Globus pallidus (tissue), 1 donor: ENCODE data around the gene PEAR1.
"Not testable (repeated sequence)": the region's sequence is repeated elsewhere in the genome, so short reads cannot be mapped to it uniquely, and the experiment has no call there.

Source experiments
- DNase-seq: peaks from one replicate; pipeline ENCODE4 v3.0.0-alpha.2; 2015; ENCODE audit warnings: low spot score

Gene PEAR1

DNA sequence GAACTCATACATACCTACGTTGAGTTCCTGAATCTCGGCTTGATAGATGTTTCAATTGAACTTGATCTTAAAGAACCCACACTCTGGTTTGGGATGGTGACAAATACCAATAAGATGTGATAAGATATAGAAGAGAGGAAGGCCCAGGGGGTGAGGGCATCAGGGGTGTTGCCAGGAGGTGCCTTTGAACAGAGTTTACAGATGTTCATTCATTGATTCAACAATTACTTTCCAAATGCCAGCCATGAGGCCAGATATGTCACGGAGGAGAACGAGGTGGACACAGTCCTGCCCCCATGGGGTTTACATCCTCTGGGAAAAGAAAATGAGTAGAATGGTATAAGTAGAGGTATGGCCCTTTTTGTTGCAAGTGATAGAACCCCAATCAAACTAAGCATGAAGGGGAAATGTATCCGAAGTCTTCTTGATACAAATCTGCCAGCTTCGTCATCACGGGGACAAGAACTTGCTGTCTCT lies 27.6 kb downstream of the PEAR1 start:
- no peak for DNase-seq

DNA sequence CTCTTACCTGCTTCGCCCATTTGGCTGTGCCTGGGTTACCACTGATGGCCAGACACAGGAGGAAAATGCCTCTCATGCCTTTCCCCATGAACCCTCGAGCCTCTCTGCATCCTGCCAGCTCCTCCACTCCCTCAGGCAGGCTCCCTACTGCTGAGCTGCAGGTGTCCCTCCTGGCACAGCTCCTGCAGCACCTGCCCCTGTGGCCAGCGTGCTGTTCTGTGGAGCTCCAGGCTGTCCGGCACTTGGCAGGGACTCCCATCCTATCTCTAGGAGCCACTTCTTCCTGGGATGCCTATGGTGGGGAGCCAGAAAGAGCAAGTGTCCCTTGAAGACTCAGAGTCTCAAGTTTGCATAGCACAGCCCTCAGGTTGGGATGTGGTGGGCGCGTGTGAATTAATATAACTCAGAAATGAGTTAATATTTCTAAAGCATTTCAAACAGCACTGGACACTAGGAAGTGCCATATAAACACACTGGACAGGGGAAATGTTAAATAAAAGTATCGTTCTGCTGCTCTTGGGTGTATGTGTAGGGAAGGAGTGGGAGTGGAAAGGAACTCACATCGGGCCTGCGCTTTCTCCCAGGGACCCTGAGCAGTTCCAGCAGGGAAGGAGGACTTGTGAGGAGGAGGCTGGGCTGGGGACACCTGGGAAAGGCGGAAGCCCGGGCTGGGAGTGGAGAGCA lies 29.6 kb downstream of the PEAR1 start:
- no peak for DNase-seq

DNA sequence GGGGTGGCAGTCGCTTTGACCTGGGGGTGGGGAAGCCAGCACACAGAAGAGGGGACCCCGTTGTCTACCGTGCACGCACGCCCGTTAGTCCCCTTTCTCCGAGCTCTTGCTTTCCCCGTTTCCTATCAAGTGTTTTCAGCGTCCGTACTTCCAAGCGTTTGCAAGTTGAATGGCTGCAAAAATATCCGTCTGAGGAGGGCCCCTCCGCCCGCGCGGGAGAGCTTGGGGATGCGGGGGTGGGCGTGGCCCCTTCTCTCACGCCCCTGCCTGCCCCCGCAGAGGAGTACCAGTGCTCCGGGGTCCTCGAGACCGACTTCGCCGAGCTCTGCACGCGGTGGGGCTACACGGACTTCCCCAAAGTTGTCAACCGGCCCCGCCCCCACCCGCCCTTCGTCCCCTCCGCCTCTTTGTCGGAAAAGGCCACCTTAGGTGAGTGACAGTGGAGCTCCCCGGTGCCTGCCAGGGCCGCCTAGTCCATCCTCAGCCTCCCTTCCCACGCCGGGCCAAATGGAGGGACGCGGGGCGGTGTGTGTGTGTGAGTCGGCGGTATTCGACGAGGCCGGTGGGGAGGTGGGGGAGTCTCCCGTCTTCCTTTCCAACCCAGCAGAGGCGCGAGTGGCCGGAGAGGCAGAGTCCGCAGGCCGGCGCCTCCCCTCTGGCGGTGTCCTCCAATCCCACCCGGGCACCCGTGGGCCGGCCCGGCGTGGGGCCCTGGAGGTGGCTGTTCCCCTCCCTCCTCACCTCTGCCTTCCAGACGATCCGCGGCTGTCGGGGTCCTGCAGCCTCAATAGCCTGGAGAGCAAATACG lies 30.4 kb downstream of the PEAR1 start:
- no peak for DNase-seq

DNA sequence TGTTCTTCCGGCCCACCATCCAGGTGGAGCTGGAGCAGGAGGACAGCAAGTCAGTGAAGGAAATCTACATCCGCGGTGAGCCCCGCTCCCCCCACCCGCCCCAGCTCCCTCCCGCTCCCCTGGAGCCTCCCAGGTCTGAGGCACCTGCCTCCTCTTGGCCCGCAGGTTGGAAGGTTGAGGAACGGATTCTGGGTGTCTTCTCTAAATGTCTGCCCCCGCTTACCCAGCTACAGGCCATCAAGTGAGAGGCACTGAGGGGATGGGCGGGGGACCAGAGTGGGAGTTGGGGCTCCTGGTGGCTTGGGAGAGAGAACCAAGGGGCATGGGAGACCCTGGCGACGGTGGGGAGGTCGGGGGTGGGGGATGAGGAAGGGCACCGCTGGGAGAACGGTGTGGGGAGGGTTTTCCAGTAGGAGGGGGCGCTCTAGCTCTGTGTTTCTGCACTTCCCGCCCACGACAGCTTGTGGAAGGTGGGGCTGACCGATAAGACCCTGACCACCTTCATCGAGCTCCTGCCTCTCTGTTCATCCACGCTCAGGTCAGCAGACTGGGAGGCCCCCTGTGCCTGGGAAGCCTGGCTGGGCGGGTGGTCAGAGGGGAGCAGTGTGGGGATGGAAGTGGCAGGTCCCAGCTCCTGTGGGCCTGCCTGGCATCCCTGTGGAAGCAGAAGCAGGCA lies 31.1 kb downstream of the PEAR1 start:
- no peak for DNase-seq

DNA sequence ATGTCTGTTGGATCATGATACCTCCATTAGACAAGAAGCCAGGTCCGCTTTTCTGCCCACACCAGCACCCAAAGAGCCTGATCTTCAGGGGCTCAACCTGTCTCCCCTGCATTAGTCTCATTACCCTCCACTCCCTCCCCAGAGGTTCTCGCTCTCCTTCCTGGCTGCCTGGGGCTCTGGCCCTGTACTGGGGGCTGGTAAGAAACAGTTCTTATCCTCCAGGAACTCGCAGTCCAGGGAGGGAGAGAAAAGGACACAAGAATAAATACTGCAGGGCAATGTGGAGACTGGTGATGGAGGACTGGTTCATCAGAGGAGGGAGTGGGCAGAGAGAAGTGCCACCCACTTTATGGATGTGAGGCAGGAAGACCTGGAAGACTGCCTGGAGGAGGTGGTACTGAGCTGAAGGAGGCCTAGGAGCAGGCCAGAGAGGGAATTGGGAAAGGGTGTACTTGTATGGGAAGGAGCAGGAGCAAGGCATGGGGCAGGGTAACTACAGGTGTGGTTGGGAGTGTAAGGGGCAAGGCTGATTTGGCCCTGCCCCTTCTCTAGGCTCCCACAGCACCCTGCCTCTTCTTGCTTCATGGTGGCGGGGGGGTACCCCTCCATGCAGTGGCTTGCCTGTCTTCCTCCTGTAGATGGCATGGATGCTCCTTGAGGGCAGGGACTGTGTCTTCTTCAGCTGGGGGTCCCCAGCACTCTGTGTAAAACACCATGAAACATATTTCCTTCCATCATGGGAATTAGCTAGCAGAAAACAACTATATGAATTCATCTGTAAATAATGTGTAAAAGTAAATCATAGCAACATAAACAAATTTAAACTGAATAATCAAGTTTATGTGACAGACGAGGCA lies 31.9 kb downstream of the PEAR1 start:
- DNase-seq: no peak

DNA sequence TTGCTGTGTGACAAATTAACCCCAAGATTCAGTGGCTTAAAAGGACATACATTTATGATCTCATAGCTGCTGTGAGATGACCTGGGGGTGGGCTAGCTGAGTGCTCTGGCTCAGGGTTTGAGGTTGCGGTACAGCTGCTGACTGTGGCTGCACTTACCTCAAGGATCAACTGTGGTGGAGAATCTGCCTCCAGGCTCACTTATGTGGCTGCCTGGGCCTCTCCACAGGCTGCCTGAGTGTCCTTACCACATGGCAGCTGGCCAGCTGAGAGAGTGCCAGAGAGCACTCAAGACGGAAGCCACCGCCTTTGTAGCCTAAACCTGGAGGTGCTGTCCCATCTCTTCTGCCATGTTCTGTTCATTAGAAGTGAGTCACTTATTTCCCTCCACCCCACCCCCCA lies 32.7 kb downstream of the PEAR1 start:
- DNase-seq: no peak

DNA sequence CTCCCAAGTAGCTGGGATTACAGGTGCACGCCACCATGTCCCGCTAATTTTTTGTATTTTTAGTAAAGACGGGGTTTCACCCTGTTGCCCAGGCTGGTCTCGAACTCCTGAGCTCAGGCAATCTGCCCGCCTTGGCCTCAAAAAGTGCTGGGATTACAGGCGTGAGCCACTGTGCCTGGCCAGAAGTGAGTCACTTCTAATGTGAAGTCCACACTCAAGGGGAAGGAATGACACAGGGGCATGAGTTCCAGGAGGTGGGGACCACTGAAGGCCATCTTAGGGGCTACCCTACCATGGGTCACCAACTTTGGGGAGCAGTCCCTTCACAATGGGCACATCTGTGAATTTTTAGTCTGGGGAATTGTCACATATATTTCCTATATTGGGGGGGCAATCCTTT lies 33.2 kb downstream of the PEAR1 start:
- DNase-seq: not testable (repeated sequence)

DNA sequence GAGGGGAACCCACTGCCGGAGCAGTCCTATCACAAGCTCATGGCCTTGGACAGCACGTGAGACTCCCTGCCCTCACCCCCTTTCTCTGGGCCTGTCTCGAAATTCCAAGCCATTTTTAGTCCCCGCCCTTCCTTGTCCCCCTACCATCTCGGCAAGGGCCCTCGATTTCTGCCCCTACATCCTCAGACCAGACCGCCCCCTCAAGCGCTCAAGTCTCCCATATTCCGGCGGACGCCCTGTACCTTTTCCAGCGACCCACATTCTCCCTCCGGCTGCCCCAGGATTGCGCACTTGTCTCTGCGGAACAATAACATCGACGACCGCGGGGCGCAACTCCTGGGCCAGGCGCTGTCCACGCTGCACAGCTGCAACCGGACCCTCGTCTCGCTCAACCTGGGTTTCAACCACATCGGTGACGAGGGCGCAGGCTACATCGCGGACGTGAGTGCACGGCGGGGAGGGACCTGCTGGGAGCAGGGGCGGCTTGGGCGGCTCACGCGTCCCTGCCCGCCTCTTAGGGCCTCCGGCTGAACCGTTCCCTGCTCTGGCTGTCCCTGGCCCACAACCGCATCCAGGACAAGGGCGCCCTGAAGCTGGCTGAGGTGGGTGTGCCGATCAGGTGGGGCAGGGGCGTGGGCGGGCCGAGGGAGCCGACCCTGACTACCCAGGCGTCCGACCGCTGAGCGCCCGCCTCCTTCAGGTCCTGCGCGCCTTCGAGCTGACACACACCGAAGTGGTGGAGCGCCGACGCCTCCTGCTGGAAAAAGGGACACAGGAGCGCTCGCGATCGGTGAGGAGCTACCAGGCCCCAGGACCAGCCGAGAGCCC lies 33.9 kb downstream of the PEAR1 start:
- DNase-seq: no peak

DNA sequence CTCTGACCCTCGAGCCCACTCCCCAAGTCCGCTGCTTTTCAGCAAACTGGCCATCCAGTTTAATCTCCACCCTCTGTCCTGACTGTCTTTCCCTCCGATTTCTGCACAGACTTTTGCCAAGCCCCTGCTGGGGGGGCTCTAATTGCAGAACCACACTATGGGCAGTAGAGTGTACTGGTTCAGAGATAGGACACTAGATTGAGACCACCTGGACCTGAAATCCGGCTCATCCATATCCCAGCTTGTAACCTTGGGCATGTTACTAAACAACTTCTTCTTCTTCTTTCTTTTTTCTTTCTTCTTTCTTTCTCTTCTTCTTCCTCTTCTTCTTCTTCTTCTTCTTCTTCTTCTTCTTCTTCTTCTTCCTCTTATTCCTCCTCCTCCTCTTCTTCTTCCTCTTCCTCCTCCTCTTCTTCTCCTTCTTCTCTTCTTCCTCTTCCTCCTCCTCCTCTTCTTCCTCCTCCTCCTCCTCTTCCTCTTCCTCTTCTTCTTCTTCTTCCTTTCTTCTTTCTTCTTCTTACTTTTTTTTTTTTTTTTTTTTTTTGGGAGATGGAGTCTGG lies 34.6 kb downstream of the PEAR1 start:
- DNase-seq: no peak

DNA sequence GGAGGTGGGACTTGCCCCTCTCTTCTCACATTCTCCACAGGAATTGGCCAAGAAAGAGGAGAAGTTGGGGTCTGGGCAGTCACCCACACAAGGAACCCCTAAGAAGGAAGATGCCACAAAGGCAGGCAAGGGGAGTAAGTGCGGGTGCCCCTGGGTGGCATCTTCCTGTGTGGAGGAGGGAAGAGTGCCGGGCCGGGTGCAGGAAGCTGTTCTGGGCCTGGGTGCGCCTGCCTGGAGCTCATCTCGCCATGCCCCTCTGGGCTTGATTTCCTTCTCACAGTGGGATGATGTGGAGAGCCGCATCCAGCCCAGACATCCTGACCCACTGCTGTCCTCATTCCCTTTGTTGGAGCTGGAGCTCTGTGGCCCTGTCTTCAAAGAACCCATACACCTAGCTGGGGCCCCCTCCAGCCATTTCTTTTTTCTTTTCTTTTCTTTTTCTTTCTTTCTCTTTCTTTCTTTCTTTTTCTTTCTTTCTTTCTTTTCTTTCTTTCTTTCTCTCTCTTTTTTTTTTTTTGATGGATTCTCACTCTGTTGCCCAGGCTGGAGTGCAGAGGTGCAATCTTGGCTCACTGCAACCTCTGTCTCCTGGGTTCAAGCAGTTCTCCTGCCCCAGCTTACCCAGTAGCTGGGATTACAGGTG lies 36.2 kb downstream of the PEAR1 start:
- DNase-seq: no peak

DNA sequence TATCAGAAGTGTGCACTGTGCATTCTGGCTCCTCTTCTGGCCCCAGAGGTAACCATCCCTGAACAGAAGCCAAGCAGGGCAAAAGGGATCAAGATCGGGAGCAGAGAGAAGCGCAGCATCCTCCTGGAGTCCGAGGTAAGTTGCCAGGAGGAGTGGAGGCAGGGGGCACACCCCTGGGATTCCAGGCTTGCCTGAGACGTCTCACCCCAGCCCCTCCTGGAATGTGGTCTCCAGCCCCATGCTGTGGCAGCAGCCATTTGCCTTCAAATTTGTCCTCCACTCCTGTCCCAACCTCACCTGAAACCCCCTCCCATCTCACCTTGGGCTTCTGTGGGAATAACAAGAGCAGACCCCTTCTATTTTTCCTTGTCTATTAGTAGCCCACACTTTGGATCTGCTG lies 37.0 kb downstream of the PEAR1 start:
- no peak for DNase-seq

DNA sequence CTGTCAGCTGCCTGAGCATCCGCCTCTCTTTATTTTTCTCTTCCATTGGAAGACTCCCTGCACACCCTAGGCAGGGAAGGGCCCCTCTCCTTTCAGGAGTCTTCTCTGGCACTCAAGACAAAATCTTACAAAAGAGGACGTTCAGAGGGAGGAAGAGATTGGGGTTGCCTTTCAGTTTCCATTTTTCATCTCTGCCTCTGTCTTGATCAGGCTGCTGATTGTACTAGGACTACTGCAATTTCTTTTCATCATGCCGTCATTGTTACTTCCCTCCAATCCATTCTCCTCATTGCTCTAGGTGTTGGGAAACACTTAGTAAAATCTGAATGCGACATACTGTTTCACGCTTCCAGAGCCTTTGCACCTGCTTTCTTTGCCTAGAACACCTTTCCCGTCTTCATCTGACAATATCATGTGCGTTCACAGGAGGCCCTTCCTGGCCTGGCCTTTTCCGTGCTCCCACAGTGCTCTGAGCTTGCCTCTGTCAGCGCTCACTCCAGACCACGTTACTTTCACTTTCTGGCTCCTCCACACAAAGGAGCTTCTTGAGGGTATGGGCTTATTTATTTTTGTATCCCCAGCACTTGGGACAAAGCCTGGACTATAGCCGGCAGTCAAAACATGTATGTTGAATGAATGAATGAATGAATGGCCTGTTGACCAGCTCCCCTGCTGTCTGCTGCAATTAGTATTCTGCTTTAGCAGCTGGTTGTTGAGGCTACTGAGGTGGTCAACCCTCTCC lies 37.9 kb downstream of the PEAR1 start:
- DNase-seq: no peak

DNA sequence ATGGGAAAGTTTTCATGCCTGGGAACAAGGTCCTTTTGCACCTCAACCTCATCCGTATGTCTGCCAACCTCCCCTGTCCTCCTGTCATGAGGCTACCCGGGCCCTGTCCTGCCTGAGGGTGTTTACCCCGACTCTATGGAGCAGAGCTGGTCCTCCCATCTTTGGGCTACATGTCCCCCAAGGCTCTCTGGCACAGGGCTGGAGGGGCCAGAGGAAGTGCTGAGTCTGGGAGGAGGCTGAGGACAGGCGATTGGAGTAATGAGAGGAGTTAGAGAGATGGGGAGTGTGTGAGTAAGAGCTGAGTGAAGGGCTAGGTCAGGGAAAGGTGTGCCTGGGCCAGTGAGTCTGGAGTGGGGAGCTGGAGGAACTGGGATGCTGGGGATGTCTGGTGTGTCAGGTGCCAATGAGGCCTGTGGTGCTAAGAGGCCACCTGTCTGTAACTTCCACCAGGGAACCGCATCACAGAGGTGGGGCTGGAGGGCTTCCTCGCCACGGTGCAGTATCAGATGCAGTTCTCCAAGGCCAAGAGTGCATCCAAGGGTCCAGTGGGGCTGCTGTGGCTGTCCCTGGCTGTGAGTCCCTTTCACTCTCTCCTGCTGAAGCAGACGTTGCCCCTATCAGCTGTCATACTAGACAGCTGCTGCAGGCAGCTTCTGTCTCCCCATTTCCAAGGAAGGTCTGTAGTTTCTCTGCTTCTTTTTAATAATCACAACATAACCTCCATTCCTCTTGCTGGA lies 38.6 kb downstream of the PEAR1 start:
- no peak for DNase-seq

DNA sequence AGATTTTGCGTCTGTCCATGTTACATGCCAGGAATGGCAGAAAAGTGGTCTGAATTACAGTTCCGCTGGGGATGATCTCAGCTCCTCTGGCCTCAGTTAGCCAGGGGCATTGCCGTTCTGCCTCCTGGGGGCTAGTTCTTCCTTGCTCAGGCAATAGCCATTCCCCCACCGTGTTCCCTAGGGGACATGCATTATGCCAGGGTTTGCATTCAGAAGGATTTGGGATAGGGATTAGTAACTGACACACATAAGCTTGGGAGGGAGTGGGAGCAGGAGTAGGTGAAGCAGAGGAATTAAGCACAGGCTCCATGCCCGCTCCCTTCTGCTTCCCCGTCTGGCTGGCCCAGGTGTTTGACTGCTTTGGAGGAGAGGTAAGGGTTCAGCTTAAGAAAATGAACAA lies 39.6 kb downstream of the PEAR1 start:
- no peak for DNase-seq

DNA sequence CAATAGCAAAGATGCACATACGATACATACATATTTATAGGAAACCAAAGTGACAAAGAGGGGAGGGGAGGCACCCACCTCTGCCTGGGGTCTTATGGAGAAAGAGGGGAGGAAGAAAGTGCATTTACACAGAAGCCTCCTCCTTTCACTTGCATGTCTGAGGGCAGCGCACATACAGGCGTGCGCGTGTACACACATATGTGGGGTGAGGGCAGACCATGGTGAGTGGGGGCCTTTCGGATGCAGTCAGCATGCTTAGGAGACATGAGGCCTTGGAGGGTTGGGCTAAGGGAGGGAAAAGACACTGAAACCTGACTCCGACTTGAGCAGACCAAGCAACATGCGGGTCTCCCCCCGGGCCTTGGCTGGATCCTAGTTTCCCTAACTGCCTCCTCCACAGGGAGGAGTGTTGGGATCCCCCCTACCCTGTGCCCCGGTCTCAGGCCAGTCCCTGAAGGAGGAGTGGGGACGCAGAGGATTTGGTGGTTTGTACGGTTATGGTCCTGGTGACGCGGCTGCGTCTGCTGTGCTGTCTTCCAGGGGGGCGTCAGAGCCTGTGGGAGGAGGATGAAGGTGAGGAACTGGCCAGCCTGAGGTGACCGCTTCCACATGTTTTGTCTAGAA lies 42.1 kb downstream of the PEAR1 start:
- no peak for DNase-seq

DNA sequence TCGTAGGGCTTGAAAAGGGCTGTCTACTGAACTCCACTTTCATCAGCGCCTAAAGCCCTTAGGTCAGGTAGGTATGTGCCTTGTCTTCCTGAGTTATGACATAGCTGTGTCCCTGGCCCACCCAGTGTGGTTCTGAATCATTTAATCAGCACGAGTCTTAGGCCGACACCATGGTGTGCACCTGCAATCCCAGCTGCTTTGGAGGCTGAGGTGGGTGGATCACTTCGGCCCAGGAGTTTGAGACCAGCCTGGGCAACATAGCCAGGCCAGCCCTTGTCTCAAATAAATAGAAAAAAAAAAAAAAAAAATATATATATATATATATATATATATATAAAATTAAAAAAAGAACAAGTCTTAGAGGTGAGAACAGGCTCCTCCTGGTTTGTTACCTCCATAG lies 42.7 kb downstream of the PEAR1 start:
- DNase-seq: no peak

DNA sequence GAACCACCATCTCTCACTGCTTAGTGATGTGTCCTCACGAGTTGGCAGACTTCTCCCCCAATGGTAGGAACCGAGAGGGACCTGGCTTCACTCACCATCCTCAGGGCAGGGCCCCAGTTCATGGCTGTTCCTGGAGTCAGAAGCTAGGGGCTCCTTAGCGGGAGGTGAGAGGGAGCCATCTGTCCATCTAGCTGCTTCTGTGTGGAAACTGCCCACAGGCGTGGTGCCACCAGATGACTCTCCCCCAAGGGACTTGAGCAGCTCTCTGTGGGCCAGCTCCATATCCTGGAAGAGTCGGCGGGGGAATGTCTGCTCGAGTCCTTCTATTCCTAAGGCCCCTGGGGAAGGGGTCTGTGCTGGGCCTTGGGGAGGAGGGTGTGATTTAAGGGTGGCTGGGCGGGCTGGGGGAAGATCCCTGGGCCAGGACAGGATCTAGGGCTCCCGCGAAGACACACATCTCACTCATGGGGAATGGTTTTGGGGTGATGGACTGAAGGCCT lies 43.3 kb downstream of the PEAR1 start:
- no peak for DNase-seq

DNA sequence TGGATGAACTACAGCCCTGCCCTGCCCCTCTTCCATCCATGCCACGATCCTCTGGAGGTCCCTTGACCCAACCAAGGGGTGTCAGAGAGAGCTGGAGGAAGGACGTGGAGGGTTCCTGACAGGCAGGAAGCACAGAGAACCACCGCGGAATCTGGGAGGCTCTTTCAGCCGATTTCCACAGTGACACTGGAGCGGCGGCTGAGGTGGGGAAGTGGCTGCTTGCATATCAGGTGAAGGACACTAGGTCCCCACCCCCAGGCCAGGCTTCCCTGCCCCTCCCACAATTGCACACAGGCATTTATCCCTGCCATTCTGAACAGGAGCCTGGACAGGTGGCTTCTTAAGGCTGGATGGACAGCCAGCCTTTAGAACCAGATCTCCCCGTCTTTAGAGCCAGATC lies 44.4 kb downstream of the PEAR1 start:
- no peak for DNase-seq
